ENCODE results near the gene USP9Y.
"Not testable (repeated sequence)": the region's sequence is repeated elsewhere in the genome, so short reads cannot be mapped to it uniquely, and the experiment has no call there.

USP9Y gene, protein sequence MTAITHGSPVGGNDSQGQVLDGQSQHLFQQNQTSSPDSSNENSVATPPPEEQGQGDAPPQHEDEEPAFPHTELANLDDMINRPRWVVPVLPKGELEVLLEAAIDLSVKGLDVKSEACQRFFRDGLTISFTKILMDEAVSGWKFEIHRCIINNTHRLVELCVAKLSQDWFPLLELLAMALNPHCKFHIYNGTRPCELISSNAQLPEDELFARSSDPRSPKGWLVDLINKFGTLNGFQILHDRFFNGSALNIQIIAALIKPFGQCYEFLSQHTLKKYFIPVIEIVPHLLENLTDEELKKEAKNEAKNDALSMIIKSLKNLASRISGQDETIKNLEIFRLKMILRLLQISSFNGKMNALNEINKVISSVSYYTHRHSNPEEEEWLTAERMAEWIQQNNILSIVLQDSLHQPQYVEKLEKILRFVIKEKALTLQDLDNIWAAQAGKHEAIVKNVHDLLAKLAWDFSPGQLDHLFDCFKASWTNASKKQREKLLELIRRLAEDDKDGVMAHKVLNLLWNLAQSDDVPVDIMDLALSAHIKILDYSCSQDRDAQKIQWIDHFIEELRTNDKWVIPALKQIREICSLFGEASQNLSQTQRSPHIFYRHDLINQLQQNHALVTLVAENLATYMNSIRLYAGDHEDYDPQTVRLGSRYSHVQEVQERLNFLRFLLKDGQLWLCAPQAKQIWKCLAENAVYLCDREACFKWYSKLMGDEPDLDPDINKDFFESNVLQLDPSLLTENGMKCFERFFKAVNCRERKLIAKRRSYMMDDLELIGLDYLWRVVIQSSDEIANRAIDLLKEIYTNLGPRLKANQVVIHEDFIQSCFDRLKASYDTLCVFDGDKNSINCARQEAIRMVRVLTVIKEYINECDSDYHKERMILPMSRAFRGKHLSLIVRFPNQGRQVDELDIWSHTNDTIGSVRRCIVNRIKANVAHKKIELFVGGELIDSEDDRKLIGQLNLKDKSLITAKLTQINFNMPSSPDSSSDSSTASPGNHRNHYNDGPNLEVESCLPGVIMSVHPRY (N-terminal part only)

GRCh38 chrY:12701181-12701695, at the start of gene USP9Y:
TSS of gene USP9Y (plus strand) at chrY:12701231. CDS start at chrY:12709448, 8,217 bp downstream.
- DNase-seq, result no peak

- DNase-seq, result no peak
These were observed 49.4 kb upstream of the USP9Y start for GRCh38 chrY:12651621-12652036.

DNA sequence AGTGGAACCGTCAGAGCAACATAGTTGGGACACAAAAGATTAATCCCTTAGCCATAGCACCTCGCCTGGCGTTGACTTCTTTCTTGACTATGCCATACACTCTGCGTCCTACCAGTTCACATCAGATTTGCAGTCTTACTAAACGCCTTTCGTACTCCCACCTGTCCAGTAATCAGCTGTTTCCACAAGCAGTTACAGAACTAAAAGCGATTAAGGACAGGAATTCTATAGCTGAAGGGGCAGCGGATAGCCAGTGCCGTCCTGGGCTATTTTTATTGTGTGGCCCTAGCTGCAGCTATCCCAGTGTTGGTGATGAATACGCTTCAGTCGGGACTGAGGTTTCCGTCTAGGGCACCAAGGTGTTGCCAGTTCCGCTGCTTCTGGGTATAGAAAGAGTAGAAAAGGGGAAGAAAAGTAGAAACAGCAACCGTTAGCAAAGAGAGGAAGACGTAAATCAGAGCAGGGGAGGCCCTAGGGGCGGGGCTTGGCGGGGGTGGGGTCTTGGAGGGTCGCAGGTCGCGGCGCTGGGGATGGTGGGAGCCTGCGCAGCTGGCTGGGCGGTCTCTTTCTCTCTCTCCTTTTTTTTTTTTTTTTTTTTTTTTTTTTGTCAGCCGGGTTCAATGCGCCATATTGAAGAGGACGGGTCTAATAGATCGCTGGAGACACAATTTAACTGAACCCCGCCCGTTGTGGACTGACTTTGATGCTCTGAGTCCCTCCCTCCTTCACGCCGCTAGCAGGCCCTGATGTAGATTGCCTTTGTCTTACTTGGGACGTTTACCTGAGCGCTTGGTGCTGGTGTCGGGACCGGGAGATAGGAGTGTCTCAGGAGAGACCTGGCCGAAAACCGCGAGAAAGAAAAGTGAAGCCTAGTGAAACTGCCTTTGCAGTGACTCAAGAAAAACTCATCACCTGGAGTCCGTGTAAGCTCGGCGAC, 39.0 kb upstream of the USP9Y start:
- DNase-seq, result peak; percentile 81 to 83

DNA sequence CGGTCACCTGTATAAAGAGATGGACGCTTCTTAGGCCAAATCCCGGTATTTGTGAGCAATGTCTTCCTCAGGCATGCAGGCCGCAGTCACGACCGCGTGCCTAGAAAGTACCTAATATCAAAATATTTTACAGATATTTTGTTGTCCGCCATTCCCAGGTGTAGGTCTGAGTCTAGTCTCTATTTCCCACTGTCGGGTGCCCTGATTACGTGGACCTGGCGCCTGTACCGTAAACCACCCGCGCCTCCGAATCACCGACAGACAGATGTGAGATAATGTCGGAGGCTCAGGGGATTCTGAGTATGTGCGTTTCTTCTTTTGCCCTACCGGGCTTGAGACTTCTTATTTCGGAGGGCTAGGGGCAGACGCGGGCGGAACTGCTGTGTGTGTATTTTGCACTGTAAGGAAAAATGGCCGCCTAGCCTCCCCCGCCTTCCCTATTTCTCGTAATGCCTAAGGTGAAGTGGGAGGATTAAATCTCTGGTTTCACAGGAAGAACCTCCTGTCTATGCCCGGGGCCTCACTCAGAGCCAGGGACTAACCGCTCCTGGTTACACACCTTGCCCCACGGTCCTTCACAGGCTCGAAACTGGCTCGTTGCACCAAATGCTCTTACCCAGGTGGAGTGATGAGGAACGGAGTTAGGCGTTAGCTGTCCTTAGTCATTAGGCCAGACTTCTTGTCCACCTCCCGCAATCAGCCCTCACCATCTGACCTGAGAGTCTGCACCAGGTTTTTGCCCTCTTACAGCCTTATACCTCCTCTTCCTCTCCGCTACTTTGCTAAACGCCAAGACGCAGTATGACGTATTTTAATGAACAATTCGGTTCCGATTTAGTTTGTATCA, 38.1 kb upstream of the USP9Y start:
- DNase-seq, result peak; percentile 17 to 28

DNA sequence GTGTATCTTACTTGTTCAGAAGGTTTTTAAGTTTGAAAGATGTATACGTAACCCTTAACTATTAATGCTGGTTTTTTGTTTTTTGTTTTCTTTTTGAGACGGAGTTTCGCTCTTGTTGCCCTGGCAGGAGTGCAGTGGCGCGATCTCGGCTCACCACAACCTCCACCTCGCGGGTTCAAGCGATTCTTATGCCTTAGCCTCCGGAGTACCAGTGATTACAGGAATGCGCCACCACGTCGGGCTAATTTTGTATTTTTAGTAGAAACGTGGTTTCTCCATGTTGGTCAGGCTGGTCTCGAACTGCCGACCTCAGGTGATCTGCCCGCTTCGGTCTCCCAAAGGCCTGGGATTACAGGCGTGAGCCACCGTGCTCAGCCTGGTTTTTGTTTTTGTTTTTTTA, 37.2 kb upstream of the USP9Y start:
- not testable (repeated sequence) for DNase-seq

DNA sequence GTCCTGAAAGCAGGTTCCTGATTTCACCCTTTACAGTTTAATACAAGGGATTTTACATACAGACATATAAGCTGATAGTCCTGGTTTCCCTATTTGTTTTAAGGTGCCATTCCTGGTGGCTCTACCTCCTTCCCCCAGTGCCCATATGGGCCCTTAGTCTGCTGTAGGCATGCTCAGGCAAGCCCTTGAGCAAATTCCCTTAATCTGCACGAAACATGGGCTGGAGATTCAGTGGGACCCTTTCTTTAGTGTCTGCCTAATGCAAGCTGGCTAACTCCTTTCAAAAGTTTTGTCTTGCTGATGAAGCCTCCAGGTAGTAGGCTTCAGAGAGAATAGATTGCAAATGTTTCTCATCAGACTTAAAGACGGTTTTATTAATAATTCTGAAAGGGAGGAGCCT, 22.9 kb upstream of the USP9Y start:
- DNase-seq, result no peak

DNA sequence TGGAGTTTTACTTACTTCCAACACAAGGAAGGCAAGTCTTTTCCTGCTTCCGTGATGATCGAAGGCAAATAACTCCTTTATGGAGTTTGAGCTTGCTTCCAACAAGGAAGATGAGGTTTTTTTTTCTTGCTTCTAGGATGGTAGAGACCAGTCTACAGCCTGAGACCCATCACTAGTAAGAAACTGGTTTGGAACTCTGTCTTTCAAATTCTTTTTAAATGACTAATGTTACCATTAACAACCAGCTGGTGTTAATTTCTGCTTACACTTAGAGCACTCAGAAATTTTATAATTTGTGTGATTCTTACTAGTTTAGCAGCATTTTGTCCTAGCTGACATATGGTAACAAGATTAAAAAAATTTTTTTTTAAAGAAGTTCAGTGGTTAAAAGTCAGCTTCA, 19.5 kb upstream of the USP9Y start:
- DNase-seq, result no peak

- no peak for DNase-seq
These were observed 12.7 kb upstream of the USP9Y start for GRCh38 chrY:12688337-12688736.

DNA sequence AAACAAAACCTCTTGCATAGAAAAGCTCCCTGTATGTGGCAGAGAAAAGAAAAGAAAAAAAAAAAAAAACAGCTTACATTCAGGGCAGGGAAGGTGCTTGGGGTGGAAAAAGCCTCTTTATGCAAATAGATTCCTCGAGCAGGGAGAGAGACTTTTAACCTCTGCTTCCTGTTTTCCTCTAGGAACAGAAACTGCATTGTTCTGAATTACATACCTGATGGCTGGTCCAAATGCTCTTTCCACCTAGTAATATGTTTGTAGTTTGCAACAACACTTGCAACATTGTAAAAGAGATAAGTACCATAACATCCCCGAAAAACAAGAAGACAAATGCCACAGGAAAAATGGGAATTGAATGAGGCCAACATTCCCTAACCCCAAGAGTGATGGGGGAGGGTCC, 944 bp upstream of the USP9Y start:
- no peak for DNase-seq

GRCh38 chrY:12702174-12702573, 1.1 kb downstream of the USP9Y start:
- no peak for DNase-seq

DNA sequence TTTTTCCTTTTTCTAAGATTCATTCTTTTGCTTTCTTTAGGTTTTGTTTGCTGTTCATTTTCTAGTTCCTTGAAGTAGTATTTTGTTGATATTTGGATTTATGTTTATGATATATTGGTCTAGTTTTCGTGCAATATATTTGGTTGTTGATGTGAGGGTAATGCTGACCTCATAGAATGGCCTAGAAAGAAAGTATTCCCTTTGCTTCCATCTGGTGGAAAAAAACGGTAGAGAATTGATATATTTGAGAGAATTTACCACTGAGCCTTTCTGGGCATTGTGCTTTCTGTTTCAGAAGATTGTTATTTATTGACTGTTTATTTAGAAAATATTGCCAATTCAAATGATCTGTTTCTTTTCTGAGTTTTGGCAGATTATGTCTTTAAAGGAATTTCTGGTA, 9.4 kb downstream of the USP9Y start:
- DNase-seq, result no peak

- no peak for DNase-seq
These were observed 14.3 kb downstream of the USP9Y start for GRCh38 chrY:12715376-12715775.

DNA sequence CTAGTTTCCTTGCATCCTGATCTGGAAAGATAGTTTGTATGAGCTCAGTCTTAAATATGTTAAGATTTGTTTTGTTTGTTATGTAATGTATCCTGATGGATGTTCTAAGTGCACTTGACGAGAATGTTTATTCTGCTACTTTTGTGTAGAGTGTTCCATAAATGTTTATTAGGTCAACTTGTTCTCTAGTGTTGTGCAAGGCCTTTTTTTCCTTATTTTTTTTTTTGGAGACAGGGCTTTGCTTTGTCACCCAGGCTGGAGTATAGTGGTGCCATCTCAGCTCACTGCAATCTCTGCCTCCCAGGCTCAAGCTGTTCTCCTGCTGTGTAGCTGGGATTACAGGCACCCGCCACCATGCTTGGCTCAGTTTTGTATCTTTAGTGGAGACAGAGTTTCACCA, 28.7 kb downstream of the USP9Y start:
- DNase-seq, result no peak

GRCh38 chrY:12733625-12734024, 32.6 kb downstream of the USP9Y start:
- DNase-seq, result peak in 1 of 2 experiments; percentile 10

DNA sequence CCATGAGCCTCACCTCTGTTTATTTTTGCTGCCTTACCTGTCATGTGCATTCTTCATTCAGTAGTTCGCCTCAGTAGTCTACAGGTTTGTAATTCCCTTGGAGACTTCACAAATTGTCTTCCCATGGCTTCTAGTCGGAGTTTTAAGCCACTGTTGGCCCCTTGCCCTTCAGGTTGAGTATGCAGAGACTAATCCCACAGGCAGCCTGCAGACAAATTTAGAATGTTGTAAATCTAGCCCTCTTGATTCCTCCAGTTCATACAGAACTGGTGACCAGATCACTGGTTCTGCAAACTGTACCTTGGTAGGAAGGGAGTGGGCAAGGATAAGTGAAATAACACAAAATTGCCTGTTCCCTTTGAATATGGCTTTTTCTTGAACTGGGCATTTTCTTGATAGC, 33.0 kb downstream of the USP9Y start:
- no peak for DNase-seq

DNA sequence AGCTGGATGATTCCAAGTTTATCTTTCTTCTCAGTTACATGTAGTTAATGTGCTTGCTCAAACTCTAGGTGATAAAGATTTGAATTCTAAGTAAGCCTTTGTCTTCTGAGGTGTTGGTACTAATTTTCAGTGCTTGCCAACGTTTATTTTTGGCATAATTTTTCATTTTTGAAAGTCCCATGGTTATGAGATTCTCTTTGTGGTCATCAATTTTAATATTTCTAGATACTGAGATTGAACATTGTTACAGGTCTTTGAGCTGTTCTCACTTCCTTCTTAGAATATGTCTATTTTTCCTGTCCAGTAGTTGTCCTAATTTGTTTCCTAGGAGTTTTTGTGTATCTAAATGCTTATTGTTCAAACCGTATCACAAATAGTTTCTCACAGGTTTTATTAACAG, 40.4 kb downstream of the USP9Y start:
- no peak for DNase-seq

DNA sequence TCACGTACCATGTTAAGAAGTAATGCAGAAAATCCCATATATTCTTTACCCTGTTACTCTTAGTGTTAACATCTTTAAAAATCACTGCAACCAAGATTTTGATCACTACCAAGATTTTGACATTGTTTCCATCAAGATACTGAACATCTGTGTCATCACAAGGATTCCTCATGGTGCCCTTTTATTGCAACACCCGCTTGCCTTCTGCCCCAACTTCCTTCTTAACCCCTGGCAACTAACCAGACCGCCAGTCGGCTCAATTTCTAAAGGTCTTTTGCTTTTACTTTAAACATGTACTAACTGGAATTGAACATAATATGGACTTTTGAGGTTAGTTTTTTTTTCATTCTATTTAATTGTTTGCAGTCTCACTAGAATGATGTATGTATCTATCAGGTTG, 41.7 kb downstream of the USP9Y start:
- DNase-seq, result no peak

GRCh38 chrY:12744091-12744490, 43.1 kb downstream of the USP9Y start:
- no peak for DNase-seq

DNA sequence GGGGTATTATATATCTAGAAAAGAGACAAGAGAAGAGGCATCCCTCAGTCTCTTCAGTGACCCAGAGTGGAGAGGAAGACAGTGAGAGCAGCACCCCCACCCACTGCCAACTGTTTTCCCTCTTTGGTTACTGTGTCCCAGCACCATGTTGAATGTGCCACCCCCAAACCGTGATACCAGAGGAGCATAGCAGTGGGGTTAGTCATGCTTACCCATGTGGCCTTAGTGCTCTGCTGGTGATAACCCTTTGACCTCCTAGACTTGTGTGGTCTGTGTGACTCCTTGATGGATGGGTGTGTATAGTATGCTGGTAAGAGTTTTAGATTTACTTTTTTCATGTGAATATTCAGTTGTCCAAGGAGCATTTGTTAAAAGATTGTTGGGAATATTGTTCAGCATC, 48.3 kb downstream of the USP9Y start:
- no peak for DNase-seq

GRCh38 chrY:12752856-12753255, 51.8 kb downstream of the USP9Y start:
- DNase-seq, result no peak

DNA sequence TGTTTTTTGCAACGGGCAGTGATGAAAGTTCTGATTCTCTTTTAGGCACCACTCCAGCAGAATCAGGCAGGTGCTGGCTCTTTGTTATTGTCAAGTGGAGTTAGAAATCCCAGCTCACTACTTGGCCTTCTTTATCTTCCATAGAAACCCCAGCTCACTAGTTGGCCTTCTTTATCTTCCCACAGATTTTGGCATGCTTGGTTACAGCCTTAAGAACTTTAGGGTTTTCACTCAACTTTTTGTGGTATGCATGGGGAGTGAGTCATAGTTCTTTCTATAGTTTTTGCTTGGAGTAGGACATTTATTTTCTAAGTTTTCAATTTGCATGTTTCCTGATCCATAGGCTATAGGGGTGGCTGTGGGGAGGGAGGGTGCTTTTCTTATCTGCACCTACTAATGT, 55.0 kb downstream of the USP9Y start:
- no peak for DNase-seq

Measured in activated CD4-positive, alpha-beta T cell treated with anti-CD3 and anti-CD28 coated beads, Interleukin-2, amount 50 U/mL, for 4 hours (primary cell).